Measurements from ENCODE around the gene NPM1.

- TF ChIP-seq POLR2A (IDR thresholded peaks at IDR 0.05) (no peak), EP300 (IDR thresholded peaks at IDR 0.05) (no peak), POLR2AphosphoS5 (IDR thresholded peaks at IDR 0.05) (no peak)
- TF ChIP-seq, protein P1, sequence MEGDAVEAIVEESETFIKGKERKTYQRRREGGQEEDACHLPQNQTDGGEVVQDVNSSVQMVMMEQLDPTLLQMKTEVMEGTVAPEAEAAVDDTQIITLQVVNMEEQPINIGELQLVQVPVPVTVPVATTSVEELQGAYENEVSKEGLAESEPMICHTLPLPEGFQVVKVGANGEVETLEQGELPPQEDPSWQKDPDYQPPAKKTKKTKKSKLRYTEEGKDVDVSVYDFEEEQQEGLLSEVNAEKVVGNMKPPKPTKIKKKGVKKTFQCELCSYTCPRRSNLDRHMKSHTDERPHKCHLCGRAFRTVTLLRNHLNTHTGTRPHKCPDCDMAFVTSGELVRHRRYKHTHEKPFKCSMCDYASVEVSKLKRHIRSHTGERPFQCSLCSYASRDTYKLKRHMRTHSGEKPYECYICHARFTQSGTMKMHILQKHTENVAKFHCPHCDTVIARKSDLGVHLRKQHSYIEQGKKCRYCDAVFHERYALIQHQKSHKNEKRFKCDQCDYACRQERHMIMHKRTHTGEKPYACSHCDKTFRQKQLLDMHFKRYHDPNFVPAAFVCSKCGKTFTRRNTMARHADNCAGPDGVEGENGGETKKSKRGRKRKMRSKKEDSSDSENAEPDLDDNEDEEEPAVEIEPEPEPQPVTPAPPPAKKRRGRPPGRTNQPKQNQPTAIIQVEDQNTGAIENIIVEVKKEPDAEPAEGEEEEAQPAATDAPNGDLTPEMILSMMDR (IDR thresholded peaks at IDR 0.05): no peak
Measured at GRCh38 chr5:171366645-171367044, 21.0 kb upstream of the NPM1 start.

Measured in gastroesophageal sphincter (tissue), 3 donors.